WERI-Rb-1 (cell line): ENCODE results near the gene DTNBP1.
A peak's percentile ranks its signal among the peaks of the same experiment; 100 is the strongest.

Experiments
- DNase-seq: peaks from one replicate; pipeline ENCODE4 v3.0.0-alpha.2; 2020
- H3K27ac ChIP-seq: fragments of 250-450 bp; sonication (Bioruptor Pico); 2 replicates; pipeline ENCODE4 v1.5.1; 2020; ENCODE audit warnings: mild to moderate bottlenecking, moderate library complexity
- H3K27me3 ChIP-seq: fragments of 250-450 bp; sonication (Bioruptor Pico); 2 replicates; pipeline ENCODE4 v1.5.1; 2021; ENCODE audit warnings: mild to moderate bottlenecking, low read depth, moderate library complexity; ENCODE audit not compliant: insufficient read depth, severe bottlenecking
- H3K36me3 ChIP-seq: fragments of 250-450 bp; sonication (Bioruptor Pico); 2 replicates; pipeline ENCODE4 v1.5.1; 2020; ENCODE audit warnings: mild to moderate bottlenecking, moderate library complexity
- H3K4me3 ChIP-seq: 2 replicates; pipeline ENCODE4 v1.5.1; 2011; ENCODE audit warnings: low read depth, mild to moderate bottlenecking, control low read depth, low read length
- H3K9me3 ChIP-seq: fragments of 250-450 bp; sonication (Bioruptor Pico); 2 replicates; pipeline ENCODE4 v1.5.1; 2021; ENCODE audit warnings: mild to moderate bottlenecking, moderate library complexity; ENCODE audit not compliant: severe bottlenecking
- CTCF ChIP-seq: IDR thresholded peaks from 2 replicates; pipeline ENCODE4 v1.5.1; 2011; ENCODE audit warnings: low read depth, mild to moderate bottlenecking, control low read depth, inconsistent platforms, low read length

Gene DTNBP1

DNA sequence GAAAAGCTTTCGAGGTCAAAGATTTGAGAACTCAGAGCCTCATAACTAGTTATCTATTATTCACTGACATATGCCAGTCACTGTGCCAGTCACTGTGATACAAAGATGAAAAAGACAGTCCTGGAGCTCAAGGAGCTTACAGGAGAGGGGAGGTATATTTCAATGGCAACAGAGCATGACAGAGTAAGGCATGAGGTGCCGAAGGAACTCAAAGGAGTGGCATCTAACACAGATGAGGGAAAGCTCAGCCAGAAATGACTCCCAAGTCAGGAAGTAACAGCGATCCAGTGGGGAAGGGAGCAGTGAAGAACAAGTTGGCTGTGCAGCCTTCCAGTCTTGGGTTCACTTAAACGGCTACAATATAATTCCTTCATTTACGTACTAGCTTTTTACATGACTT lies 46.6 kb downstream of the DTNBP1 start:
- Histone ChIP-seq H3K36me3 (peaks cover 31% of the 10 kb centered on the region), H3K27me3 (no peaks in the 10 kb centered on the region), H3K27ac (peak overlapping the region; percentile 13), H3K4me3 (no peak overlapping the region), H3K9me3 (peaks cover 4% of the 10 kb centered on the region)
- no peak for TF ChIP-seq CTCF
- peak; percentile 25 for DNase-seq

DNA sequence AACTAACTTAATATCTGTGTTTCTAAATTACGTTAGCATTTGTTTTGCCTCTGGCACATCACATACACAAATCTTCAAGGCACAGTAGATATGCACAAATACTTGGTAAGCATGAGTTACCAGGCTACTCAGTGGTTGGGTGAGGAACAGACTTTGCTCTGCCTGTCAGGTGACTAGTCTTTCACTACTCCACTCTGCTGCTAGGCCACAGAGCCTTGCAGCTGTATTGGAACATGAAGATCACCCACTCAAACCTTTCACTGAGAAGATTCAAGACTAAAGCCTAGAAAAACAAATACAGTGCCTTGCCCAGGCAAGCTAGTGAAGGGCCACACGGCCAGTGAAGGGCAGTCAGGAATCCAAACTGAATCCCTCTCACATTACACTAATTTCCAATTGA lies 47.0 kb downstream of the DTNBP1 start:
- Histone ChIP-seq H3K9me3 (peaks cover 4% of the 10 kb centered on the region), H3K27ac (peak overlapping the region; percentile 13), H3K36me3 (peaks cover 33% of the 10 kb centered on the region), H3K27me3 (no peaks in the 10 kb centered on the region), H3K4me3 (no peak overlapping the region)
- no peak for DNase-seq
- no peak for TF ChIP-seq CTCF

- no peak overlapping the region for H3K4me3 ChIP-seq
- no peak overlapping the region for H3K27ac ChIP-seq
- peaks cover 4% of the 10 kb centered on the region for H3K9me3 ChIP-seq
- DNase-seq: no peak
- TF ChIP-seq CTCF: no peak
- H3K36me3 ChIP-seq: peaks cover 49% of the 10 kb centered on the region
- no peaks in the 10 kb centered on the region for H3K27me3 ChIP-seq
These were observed 48.6 kb downstream of the DTNBP1 start for GRCh38 chr6:15614277-15614676.

DNA sequence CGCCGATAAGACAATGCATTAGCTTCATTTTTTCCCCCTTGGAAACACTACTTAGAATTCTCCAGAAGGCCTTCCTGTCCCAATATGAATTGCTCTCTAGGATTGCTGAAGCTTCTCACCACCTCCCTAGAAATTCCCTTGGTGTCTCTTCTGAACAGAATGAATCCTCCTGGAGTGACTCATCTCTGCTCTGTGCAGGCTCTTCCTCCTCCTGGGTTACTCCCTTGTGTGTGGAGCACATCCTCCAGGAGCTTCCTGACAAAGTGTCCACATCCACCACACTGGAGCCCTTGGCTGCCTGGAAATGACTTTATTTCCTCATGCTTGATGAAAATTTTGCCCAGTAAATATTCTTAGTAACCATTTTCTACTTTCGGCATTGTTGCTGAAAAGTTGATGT lies 54.4 kb downstream of the DTNBP1 start:
- no peak for TF ChIP-seq CTCF
- H3K9me3 ChIP-seq: no peaks in the 10 kb centered on the region
- H3K27ac ChIP-seq: no peak overlapping the region
- no peak for DNase-seq
- no peak overlapping the region for H3K4me3 ChIP-seq
- peaks cover 39% of the 10 kb centered on the region for H3K36me3 ChIP-seq
- no peaks in the 10 kb centered on the region for H3K27me3 ChIP-seq

- H3K27me3 ChIP-seq: no peaks in the 10 kb centered on the region
These were observed 55.2 kb downstream of the DTNBP1 start for GRCh38 chr6:15607603-15608002.

More at GRCh38 chr6:15607603-15608002, 55.2 kb downstream of the DTNBP1 start:
- H3K4me3 ChIP-seq: no peak overlapping the region
- TF ChIP-seq CTCF: no peak
- H3K27ac ChIP-seq: no peak overlapping the region
- H3K36me3 ChIP-seq: peaks cover 39% of the 10 kb centered on the region
- no peak for DNase-seq
- H3K9me3 ChIP-seq: no peaks in the 10 kb centered on the region
